NCI-H1105 treated with DMSO at 0.1 percent for 48 hours (cell line): ENCODE measurements around the gene CLDN9.

Source experiments
- DNase-seq: peaks from one replicate; lab custom pipeline; 2025; lab: John Stamatoyannopoulos, UW

Gene CLDN9

GRCh38 chr16:2974319-2975056 is 38.2 kb upstream of the CLDN9 start:
- no peak for DNase-seq

GRCh38 chr16:2975161-2975795 is 37.4 kb upstream of the CLDN9 start:
- DNase-seq = no peak

- DNase-seq = no peak
Observed at GRCh38 chr16:2976201-2976600, 36.5 kb upstream of the CLDN9 start.

- DNase-seq = no peak
Observed at GRCh38 chr16:2976673-2977072, 36.0 kb upstream of the CLDN9 start.

DNA sequence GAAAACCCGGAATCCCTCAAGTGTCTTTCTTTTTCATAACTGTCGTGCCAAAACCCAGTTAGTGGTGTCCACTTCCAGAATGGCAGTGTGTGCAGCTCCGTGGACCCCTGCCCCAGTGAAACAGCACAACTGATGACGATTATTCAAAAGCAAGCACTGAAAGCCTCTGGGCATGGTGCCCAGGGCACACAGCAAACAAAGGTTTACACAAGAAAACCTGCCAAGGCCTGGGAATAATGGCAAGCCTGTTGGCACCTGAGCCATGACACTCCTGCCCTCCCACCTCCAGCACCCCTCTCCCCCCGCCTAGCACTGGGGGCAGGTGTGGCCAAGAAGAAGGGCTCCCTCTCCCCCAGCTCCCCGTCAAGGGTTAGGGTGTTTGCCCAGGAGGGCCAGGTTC is 35.3 kb upstream of the CLDN9 start:
- peak; percentile 82 for DNase-seq

- no peak for DNase-seq
Observed at GRCh38 chr16:2979669-2980226, 33.0 kb upstream of the CLDN9 start.

- DNase-seq = peak; percentile 63
Observed at GRCh38 chr16:2980227-2981176, 32.2 kb upstream of the CLDN9 start, which contains the start of gene PKMYT1. PKMYT1 (minus strand) TSS chr16:2980446; CDS start chr16:2979657, 789 bp downstream.

DNA sequence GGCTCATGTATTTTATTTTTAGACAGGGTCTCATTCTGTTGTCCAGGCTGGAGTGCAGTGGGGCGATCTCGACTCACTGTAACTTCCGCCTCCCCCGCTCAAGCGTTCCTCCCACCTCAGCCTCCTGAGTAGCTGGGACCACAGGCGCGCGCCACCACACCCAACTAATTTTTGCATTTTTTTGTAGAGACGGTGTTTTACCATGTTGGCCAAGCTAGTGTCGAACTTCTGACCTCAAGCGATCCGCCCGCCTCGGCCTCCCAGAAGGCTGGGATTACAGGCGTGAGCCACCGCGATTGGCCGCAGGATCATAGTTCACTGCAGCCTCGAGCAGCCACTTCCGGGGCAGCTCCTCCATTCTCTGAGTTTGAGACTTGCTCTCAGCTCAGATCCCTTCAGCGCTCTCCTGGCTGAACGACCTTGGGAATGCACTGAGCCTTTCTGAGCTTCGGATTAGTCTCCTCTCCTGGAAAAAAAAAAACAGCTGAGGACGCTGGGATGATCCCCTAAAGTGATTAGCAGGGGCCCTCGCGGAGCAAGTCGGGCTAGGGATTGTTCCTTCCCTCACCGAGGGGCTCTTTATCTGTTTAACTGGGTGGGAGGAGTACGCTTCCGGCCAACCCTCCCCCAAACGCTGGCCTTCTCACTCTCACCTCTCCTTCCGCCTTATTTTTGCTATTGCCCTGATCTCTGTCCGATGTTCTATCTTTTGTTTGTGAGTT is 31.4 kb upstream of the CLDN9 start:
- DNase-seq = no peak

GRCh38 chr16:2981899-2982250 is 30.8 kb upstream of the CLDN9 start:
- no peak for DNase-seq

- DNase-seq = no peak
Observed at GRCh38 chr16:2982402-2982801, 30.3 kb upstream of the CLDN9 start.

GRCh38 chr16:2983706-2984136 is 29.0 kb upstream of the CLDN9 start:
- peak; percentile 45 for DNase-seq

- no peak for DNase-seq
Observed at GRCh38 chr16:2985462-2985861, 27.3 kb upstream of the CLDN9 start.

- no peak for DNase-seq
Observed at GRCh38 chr16:2985893-2986355, 26.8 kb upstream of the CLDN9 start.

DNA sequence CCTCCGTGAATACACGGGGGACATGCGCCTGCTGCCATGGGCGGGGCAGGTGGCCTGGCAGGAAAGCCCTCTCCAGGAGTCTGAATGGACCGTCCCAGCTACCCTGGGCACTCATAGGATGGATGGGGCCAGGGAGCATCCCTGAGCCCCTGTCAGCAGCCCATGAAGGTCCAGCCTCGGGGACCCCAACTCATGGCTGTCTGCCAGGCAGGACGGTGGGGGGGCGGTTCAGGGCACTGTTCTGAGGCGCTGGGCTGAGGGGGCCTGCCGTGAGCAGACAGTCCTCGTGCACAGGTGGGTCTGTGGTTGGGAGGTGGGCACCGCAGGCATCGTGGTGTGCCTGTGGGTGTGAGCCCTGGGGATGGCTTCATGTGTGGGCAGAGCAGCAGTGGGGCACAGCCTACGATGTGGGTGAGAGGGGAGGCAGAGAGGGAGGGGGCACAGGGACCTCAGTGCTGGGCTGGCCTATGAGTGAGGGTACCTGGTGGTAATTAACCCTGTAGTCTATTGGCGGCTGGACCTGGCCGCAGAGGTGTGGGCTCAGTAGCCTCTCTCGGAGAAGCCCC is 26.0 kb upstream of the CLDN9 start:
- DNase-seq = no peak

DNA sequence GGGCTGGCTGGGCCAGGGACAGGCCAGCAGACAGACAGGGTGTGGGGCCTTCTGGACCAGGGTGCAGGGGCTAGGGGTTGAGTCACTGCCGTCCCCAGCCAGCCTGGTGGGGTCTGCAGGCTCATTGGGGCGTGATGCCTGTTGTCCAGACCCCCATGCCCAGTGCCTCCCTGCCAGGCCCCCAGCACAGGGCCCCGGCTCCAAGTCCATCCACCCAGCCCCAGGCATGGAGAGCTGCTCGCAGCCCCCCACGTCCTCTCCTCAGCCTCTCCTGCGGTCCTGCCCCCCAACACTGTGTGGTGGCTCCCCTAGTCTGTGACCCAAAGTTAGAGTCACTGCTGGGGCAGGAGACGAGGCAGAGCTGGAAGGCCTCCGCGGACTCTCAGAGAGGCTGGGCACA is 25.4 kb upstream of the CLDN9 start:
- no peak for DNase-seq

DNA sequence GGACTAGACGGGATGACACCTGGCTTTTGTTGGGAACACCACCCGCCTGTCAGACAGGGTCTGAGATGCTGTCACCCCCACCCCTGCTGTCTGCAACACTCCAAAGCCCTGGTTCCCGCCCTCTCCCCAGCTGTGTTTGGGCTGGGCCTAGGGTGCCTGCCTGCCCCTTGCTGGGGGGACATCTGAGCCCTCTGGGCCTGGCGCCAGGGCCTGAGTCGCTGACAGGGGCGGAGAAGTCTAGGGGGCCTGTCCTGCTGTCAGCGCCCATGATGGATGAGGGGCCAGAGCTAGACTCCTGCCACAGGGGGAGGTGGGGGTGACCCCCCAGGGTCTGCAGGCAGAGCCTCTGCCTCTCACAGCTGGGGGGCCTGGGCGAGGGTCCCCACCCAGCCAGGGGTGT is 24.9 kb upstream of the CLDN9 start:
- no peak for DNase-seq

DNA sequence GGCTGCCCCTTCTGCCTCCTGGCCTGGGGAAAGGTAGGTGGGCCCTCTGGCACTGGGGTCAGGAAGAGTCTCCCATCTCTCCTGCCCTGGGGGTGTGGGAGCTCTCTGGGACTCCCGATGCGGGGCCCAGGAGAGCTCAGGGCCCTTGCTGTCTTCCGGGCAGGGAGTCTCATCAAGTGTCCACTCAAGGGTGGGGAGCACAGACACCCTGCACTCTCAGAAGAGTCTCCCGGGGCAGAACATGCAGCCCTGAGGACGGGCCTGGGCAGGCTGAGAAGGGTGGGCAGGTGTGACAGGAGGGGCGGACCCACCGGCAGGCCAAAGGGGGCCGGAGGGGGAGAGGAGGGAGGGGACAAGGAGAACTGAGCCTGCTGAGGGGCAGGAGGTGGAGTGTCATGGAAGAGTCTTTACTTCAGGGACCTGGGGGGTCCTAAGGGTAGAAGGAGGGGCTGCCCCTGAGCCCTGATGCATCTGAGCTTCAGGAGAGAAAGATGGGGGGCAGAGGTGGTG is 24.1 kb upstream of the CLDN9 start:
- DNase-seq = no peak

- no peak for DNase-seq
Observed at GRCh38 chr16:2990891-2991290, 21.8 kb upstream of the CLDN9 start.

DNA sequence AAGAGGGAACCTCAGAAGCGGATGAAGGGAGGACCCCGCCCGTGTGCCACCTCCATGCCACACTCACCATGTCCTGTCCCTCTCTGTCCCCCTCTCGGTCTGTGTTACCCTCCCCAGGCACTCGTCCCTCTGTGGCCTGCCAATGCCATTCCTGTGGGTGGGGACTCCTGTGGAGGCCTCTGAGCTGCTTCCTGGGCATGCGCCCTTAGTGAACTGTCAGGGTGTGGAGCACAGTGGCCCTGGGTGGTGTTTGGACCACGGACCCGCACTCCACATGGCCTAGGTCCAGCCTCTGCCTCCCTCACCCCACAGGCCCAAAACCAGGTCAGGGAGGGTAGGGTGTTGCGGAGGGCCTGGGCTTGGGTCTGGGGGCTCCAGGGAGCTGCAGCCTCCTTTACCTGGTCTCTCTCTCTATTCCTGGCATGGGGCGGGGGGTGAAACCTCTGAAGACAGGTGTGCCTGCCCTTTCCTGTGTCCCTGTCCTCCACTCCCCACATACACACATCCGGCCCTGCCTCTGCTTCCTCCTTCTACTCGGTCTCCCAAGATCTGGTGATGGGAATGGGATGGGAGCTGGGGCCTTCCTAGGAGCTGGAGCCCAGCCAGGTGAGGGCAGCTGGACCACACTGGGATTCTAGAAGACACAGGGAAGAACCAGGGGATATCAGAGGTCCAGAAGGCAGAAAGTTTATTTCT is 21.0 kb upstream of the CLDN9 start:
- no peak for DNase-seq

DNA sequence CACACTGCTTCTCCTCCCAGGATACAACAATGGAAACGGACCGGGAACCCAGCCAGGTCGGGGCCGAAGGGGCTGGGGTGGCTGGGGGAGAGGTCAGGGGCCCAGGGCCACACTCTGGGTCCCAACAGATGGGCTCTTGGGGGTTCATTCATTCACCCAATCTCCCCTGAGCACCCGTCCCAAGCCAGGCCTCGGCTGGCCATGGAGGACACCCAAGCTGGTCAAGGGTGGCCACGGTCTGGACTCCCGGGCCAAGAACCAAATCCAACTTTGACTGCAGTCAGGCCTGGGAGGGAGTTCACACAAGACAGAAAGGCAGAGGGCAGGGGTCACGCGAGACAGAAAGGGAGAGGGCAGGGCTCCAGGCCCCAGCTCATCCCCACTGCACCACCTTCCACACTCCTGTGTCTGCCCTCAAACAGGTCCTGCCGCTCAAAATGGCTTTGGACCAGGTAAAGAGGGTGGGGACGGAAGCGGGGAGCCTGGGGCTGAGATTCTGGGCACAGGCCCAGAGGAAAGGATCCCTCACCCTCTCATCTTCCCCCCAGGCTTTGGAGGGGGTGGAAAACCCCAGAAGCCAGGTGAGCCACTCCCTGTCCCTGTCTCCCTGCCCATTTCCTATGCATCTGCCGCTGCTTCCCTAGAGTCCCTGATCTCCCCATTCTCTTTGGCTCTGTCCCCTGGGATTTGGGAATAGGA is 20.2 kb upstream of the CLDN9 start:
- DNase-seq = no peak
